Upper lobe of right lung (tissue), 1 donor: Measurements from ENCODE around the gene NINJ1. TPM values are rescaled to one million over a fixed set of nuclear protein-coding genes. Genes with fewer than 3 reads are reported as not detected.
"Not testable (repeated sequence)": the region's sequence is repeated elsewhere in the genome, so short reads cannot be mapped to it uniquely, and the experiment has no call there.

ENCODE experiments used
- ATAC-seq: fragments of 200-7000 bp; cut with Tn5 transposase; one replicate; pipeline ENCODE4 v1.9.1; 2020; ENCODE audit warnings: mild to moderate bottlenecking, moderate library complexity
- DNase-seq: peaks from one replicate; pipeline ENCODE4 v3.0.0-alpha.2; 2020
- H3K27ac ChIP-seq: fragments of 200-600 bp; one replicate; pipeline ENCODE4 v1.8.0; 2022
- H3K27me3 ChIP-seq: fragments of 200-600 bp; one replicate; pipeline ENCODE4 v1.8.0; 2022; ENCODE audit warnings: mild to moderate bottlenecking
- H3K36me3 ChIP-seq: fragments of 200-600 bp; one replicate; pipeline ENCODE4 v1.8.0; 2022
- H3K4me1 ChIP-seq: fragments of 200-600 bp; one replicate; pipeline ENCODE4 v1.8.0; 2022
- H3K4me3 ChIP-seq: fragments of 200-600 bp; one replicate; pipeline ENCODE4 v1.8.0; 2022; ENCODE audit warnings: mild to moderate bottlenecking
- H3K9me3 ChIP-seq: fragments of 200-600 bp; one replicate; pipeline ENCODE4 v1.8.0; 2022
- intact Hi-C: fragments of 100-400 bp; cut with DNase I; formaldehyde crosslinking; loops from one replicate; pipeline ENCODE4 v1.11.0; 2022
- total RNA-seq: library from RNA; stranded (reverse); fragmentation: NEBNext Ultra II Directional; extraction: Animal tissue kit (Norgen Biotek cat#: 25700); gene quantifications from one replicate; pipeline ENCODE4 v1.2.1, GENCODE V29; 2021
- TF ChIP-seq, protein P1 (sequence below): fragments of 200-600 bp; IDR thresholded peaks from one replicate; pipeline ENCODE4 v1.8.0; 2022; ENCODE audit warnings: antibody characterized with exemption
- donor health status: DM: no; HTN: yes; CAD: no; lungs with severe emphysema.

Gene NINJ1
- total RNA-seq, 1 donor from 2014 or later, result 53.2 TPM

DNA sequence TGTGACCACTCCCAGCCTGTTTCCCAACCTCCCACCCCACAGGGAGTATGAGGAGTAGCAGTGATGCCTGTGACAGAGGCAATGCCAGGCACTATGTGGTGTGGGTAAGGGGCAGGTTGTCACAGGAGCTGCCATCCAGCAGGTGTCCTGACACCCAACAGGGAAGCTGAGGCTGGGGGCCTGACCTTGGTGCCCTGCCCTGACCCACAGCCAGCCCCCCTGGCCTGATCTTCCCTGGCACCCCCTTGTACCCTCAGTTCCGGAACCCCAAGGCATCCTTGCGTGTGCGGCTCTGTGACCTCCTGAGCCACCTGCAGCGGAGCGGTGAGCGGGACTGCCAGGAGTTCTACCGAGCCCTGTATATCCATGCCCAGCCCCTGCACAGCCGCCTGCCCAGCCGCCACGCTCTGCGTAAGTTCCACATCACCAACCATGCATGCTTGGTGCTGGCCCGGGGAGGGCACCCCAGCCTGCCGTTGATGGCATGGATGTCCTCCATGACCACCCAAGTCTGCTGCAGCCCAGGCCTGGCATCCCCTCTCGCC is 23.7 kb downstream of the NINJ1 start:
- peaks cover 3% of the 10 kb centered on the region for H3K4me1 ChIP-seq
- ATAC-seq (no peak), DNase-seq (peak; percentile 67)
- H3K27me3 ChIP-seq, result no peaks in the 10 kb centered on the region
- H3K9me3 ChIP-seq, result no peaks in the 10 kb centered on the region
- TF ChIP-seq, protein P1, sequence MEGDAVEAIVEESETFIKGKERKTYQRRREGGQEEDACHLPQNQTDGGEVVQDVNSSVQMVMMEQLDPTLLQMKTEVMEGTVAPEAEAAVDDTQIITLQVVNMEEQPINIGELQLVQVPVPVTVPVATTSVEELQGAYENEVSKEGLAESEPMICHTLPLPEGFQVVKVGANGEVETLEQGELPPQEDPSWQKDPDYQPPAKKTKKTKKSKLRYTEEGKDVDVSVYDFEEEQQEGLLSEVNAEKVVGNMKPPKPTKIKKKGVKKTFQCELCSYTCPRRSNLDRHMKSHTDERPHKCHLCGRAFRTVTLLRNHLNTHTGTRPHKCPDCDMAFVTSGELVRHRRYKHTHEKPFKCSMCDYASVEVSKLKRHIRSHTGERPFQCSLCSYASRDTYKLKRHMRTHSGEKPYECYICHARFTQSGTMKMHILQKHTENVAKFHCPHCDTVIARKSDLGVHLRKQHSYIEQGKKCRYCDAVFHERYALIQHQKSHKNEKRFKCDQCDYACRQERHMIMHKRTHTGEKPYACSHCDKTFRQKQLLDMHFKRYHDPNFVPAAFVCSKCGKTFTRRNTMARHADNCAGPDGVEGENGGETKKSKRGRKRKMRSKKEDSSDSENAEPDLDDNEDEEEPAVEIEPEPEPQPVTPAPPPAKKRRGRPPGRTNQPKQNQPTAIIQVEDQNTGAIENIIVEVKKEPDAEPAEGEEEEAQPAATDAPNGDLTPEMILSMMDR, result no peak
- H3K4me3 ChIP-seq, result no peak overlapping the region
- peaks cover 29% of the 10 kb centered on the region for H3K36me3 ChIP-seq
- intact Hi-C loops, result no loop called here
- no peak overlapping the region for H3K27ac ChIP-seq

DNA sequence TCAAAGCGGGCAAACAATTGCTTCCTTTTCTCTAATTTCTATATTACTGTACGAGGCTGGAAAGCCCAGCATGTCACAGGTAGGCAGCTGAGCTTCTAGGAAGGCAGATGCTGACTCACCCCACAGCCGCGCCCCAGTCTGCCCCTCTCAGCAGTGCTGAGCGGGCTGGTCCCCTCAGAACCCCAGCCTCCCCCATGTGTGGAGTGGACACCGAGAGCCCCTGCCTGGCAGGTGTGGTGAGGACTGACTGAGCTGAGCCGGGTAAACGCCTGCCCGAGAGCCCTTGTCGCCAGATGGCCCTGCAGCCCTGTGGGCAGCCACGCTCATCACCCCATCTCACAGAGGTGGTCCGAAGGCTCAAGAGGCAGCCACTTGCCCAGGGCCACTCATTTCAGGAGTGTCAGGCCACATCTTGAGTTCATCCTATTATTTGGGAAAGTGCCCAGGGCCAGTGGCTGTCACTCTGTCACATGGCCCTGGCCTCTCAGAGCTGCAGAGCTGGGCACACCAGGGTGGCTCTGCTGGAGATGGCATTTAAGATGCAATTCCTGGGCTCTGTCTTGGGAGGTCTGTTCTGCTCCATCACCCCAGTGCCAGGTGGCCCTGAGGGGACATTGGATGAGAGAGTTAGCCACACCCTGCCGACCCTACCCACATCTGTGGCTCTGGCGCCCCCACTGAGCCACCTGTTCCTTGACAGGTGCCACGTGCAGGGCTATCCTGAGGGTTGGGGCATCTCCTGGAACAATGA is 25.6 kb downstream of the NINJ1 start:
- TF ChIP-seq, protein P1, result no peak
- Histone ChIP-seq H3K4me3 (no peak overlapping the region), H3K27ac (no peak overlapping the region), H3K27me3 (no peaks in the 10 kb centered on the region), H3K9me3 (peaks cover 4% of the 10 kb centered on the region), H3K36me3 (peaks cover 29% of the 10 kb centered on the region), H3K4me1 (no peaks in the 10 kb centered on the region)
- no peak for ATAC-seq
- peak; percentile 63 for DNase-seq
- intact Hi-C loops, result no loop called here

DNA sequence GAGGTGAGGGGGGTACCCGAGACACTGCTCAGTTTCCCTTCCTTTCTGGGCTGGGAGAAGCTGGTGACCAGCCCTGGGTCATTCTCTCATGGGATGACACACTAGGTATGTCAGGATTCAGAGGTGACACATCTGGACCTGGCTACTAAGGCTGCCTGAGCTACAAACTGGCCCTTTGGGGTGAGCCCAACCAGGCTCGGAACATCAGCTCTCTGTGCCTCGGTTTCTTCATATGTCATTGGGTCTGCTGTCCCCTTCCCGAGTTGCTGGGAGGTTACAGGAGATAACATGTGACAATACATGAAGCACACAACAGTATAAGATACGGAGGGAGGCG is 26.3 kb downstream of the NINJ1 start:
- peaks cover 25% of the 10 kb centered on the region for H3K36me3 ChIP-seq
- peaks cover 4% of the 10 kb centered on the region for H3K9me3 ChIP-seq
- DNase-seq (no peak), ATAC-seq (no peak)
- no peak overlapping the region for H3K27ac ChIP-seq
- H3K4me1 ChIP-seq, result no peaks in the 10 kb centered on the region
- no peaks in the 10 kb centered on the region for H3K27me3 ChIP-seq
- TF ChIP-seq, protein P1, result no peak
- no peak overlapping the region for H3K4me3 ChIP-seq
- intact Hi-C loops, result no loop called here

DNA sequence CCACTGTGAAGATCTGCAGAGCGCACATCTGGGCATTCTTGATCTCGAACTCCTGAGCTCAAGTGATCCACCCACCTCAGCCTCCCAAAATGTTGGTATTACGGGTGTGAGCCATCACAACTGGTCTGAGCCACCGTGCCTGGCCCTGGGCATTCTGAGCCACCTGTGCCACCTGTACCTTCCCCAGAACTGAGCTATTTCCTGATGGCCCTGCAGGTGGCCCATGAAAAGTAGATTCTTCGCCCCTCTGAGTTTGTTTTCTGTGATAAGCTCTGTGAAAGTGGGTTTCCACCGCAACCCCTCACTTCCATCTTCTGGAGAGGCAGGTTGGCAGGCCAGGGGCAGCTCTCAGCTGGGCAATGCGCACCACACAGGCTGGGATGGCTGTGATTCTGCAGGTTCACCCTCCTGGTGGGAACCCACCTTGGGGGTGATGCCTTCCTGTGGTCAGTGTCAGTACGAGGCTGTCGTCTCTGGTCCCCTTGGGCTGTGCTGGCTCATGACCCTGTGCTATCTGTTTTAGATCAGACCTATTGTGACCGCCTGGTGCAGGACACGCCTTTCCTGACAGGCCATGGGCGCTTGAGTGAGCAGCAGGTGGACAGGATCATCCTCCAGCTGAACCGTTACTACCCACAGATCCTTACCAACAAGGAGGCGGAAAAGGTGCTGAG is 26.8 kb downstream of the NINJ1 start:
- Histone ChIP-seq H3K4me1 (no peaks in the 10 kb centered on the region), H3K9me3 (peaks cover 4% of the 10 kb centered on the region), H3K27me3 (no peaks in the 10 kb centered on the region), H3K4me3 (no peak overlapping the region), H3K27ac (no peak overlapping the region), H3K36me3 (peaks cover 21% of the 10 kb centered on the region)
- DNase-seq (peak; percentile 60), ATAC-seq (no peak)
- TF ChIP-seq, protein P1, result no peak
- intact Hi-C loops, result no loop called here

DNA sequence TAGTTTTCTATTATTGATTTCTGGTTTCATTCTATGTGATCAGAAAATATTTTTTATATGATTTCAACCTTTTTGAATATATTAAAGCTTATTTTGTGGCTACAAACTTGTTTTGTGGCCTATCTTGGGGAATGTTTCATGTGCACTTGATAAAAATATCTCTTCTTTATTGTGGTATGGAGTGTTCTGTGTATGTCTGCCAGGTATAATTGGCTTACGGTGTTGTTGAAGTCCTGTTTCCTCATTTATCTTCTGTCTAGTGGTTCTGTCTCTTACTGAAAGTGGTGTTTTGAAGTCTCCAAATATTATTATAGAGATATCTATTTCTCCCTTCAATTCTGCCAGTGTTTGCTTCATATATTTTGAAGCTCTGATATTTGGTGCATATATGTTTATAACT is 28.4 kb downstream of the NINJ1 start:
- Histone ChIP-seq H3K27ac (no peak overlapping the region), H3K36me3 (peaks cover 14% of the 10 kb centered on the region), H3K4me1 (no peaks in the 10 kb centered on the region), H3K9me3 (peaks cover 4% of the 10 kb centered on the region), H3K27me3 (no peaks in the 10 kb centered on the region), H3K4me3 (no peak overlapping the region)
- intact Hi-C loops, result no loop called here
- ATAC-seq, result no peak
- DNase-seq, result no peak
- TF ChIP-seq, protein P1, result no peak

DNA sequence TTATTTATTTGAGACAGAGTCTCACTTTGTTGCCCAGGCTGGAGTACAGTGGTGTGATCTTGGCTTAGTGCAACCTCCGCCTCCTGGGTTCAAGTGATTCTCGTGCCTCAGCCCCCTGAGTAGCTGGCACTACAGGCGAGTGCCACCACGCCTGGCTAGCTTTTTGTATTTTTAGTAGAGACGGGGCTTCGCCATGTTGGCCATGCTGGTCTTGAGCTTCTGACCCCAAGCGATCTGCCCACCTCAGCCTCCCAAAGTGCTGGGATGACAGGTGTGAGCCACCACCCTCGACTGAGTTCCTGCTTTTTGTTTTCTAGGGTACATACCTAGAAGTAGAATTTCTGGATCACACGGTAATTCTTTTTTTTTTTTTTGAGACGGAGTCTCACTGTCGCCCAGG is 33.0 kb downstream of the NINJ1 start:
- H3K9me3 ChIP-seq, ATAC-seq, H3K27ac ChIP-seq, H3K4me3 ChIP-seq, H3K36me3 ChIP-seq, intact Hi-C loops, H3K27me3 ChIP-seq: not testable (repeated sequence)
- H3K4me1 ChIP-seq, result peaks cover 34% of the 10 kb centered on the region
- DNase-seq, result peak; percentile 32
